Type B pancreatic cell (in vitro differentiated cells): ENCODE data around the gene GTF2F2. TPM values are rescaled to one million over a fixed set of nuclear protein-coding genes. Genes with fewer than 3 reads are reported as not detected.

Experiments
- DNase-seq: peaks from one replicate; pipeline ENCODE4 v3.0.0; 2021; ENCODE audit warnings: mixed read lengths; ENCODE audit not compliant: unreplicated experiment; ENCODE audit errors: extremely low spot score
- H3K27ac Mint-ChIP-seq: 2 replicates; pipeline ENCODE4 v1.8.0; 2021; ENCODE audit warnings: mild to moderate bottlenecking, mixed read lengths
- H3K27me3 Mint-ChIP-seq: 2 replicates; pipeline ENCODE4 v1.8.0; 2021; ENCODE audit warnings: mixed read lengths
- H3K36me3 Mint-ChIP-seq: 2 replicates; pipeline ENCODE4 v1.8.0; 2021; ENCODE audit warnings: mixed read lengths
- H3K4me1 Mint-ChIP-seq: one replicate; pipeline ENCODE4 v1.8.0; 2021; ENCODE audit warnings: mixed read lengths; ENCODE audit not compliant: unreplicated experiment
- H3K4me3 Mint-ChIP-seq: 2 replicates; pipeline ENCODE4 v1.8.0; 2021; ENCODE audit warnings: mild to moderate bottlenecking, mixed read lengths
- H3K9me3 Mint-ChIP-seq: 2 replicates; pipeline ENCODE4 v1.8.0; 2021; ENCODE audit warnings: mixed read lengths
- CTCF ChIP-seq: fragments of 200-600 bp; sonication (generic); conservative IDR thresholded peaks from 2 replicates; pipeline ENCODE4 v1.5.0; 2021; ENCODE audit warnings: antibody characterized with exemption, mild to moderate bottlenecking
- total RNA-seq: library from RNA; stranded (reverse); gene quantifications from 2 replicates; pipeline ENCODE4 v1.2.1, GENCODE V29; 2021; ENCODE audit warnings: low replicate concordance

The GTF2F2 gene
- total RNA-seq, 1 donor from 2014 or later: 21.8 TPM

- no peaks in the 10 kb centered on the region for H3K36me3 Mint-ChIP-seq
- no peak for DNase-seq
- peaks cover 6% of the 10 kb centered on the region for H3K4me1 Mint-ChIP-seq
- H3K4me3 Mint-ChIP-seq: no peak overlapping the region
- no peaks in the 10 kb centered on the region for H3K9me3 Mint-ChIP-seq
- H3K27me3 Mint-ChIP-seq: peaks cover 6% of the 10 kb centered on the region
- TF ChIP-seq CTCF: no peak
- no peak overlapping the region for H3K27ac Mint-ChIP-seq
Observed at GRCh38 chr13:45301263-45301662, 181.0 kb downstream of the GTF2F2 start.

GRCh38 chr13:45302507-45302906 lies 182.2 kb downstream of the GTF2F2 start:
- peaks cover 6% of the 10 kb centered on the region for H3K27me3 Mint-ChIP-seq
- no peak for DNase-seq
- H3K4me1 Mint-ChIP-seq: peaks cover 6% of the 10 kb centered on the region
- no peak for TF ChIP-seq CTCF
- H3K36me3 Mint-ChIP-seq: no peaks in the 10 kb centered on the region
- no peak overlapping the region for H3K27ac Mint-ChIP-seq
- H3K9me3 Mint-ChIP-seq: no peaks in the 10 kb centered on the region
- H3K4me3 Mint-ChIP-seq: no peak overlapping the region

GRCh38 chr13:45303026-45303425 lies 182.7 kb downstream of the GTF2F2 start:
- peaks cover 6% of the 10 kb centered on the region for H3K27me3 Mint-ChIP-seq
- no peak for TF ChIP-seq CTCF
- H3K4me3 Mint-ChIP-seq: no peak overlapping the region
- no peaks in the 10 kb centered on the region for H3K36me3 Mint-ChIP-seq
- no peak overlapping the region for H3K27ac Mint-ChIP-seq
- DNase-seq: no peak
- no peaks in the 10 kb centered on the region for H3K9me3 Mint-ChIP-seq
- peaks cover 6% of the 10 kb centered on the region for H3K4me1 Mint-ChIP-seq

- peaks cover 6% of the 10 kb centered on the region for H3K4me1 Mint-ChIP-seq
- H3K27ac Mint-ChIP-seq: no peak overlapping the region
- no peak for TF ChIP-seq CTCF
- H3K36me3 Mint-ChIP-seq: no peaks in the 10 kb centered on the region
- no peak overlapping the region for H3K4me3 Mint-ChIP-seq
- H3K27me3 Mint-ChIP-seq: peaks cover 6% of the 10 kb centered on the region
- no peaks in the 10 kb centered on the region for H3K9me3 Mint-ChIP-seq
- no peak for DNase-seq
Observed at GRCh38 chr13:45303866-45304265, 183.6 kb downstream of the GTF2F2 start.

- H3K27ac Mint-ChIP-seq: no peak overlapping the region
- peaks cover 11% of the 10 kb centered on the region for H3K27me3 Mint-ChIP-seq
- TF ChIP-seq CTCF: no peak
- DNase-seq: no peak
- H3K4me3 Mint-ChIP-seq: no peak overlapping the region
- H3K36me3 Mint-ChIP-seq: no peaks in the 10 kb centered on the region
- H3K4me1 Mint-ChIP-seq: peaks cover 12% of the 10 kb centered on the region
- H3K9me3 Mint-ChIP-seq: no peaks in the 10 kb centered on the region
Observed at GRCh38 chr13:45305079-45305478, 184.8 kb downstream of the GTF2F2 start.

- no peak for TF ChIP-seq CTCF
- Mint-ChIP-seq H3K27me3 (peaks cover 16% of the 10 kb centered on the region), H3K9me3 (no peaks in the 10 kb centered on the region), H3K4me3 (no peak overlapping the region), H3K4me1 (peaks cover 26% of the 10 kb centered on the region), H3K36me3 (no peaks in the 10 kb centered on the region), H3K27ac (no peak overlapping the region)
- no peak for DNase-seq
Observed at GRCh38 chr13:45306966-45307365, 186.7 kb downstream of the GTF2F2 start.
